K562 (cell line): Measurements from ENCODE around the gene DAPK1. TPM values are rescaled to one million over a fixed set of nuclear protein-coding genes. Genes with fewer than 3 reads are reported as not detected.

ENCODE experiments used
- ATAC-seq: fragments of 200-7000 bp; cut with Tn5 transposase; 3 replicates; pipeline ENCODE4 v1.9.1; 2020; ENCODE audit warnings: moderate library complexity
- BruUV-seq: library from RNA; stranded (reverse); fragments of 400-500 nt; replicated peaks from 2 replicates; lab custom pipeline; 2021; lab: Mats Ljungman, UMichigan
- CTCF ChIA-PET: fragments of 300-600 bp; formaldehyde crosslinking; extraction: SDS; loops from one replicate; lab custom pipeline; 2021; ENCODE audit warnings: low intra/inter-chr PET ratio; lab: Yijun Ruan, JAX
- POLR2A ChIA-PET: fragments of 300-600, 350-650 bp; sonication (Branson Sonifier 250); formaldehyde crosslinking; extraction: SDS; loops from one replicate; lab custom pipeline; 2021; ENCODE audit warnings: antibody characterized with exemption, inconsistent platforms; lab: Yijun Ruan, JAX
- DNase-seq, 4 experiments: peaks; one replicate each; pipeline versions ENCODE4 v3.0.0 to v3.0.0-alpha.2; 2011 to 2018; ENCODE audit warnings: low spot score in 3 of 4, mixed read lengths in 3 of 4; ENCODE audit errors: extremely low read depth in 1 of 4
- FAIRE-seq: peaks from 2 replicates; lab custom pipeline; 2011; peaks lifted over from hg19 to GRCh38; lab: Jason Lieb, UNC
- H2AFZ ChIP-seq: 2 replicates; pipeline ENCODE4 v1.6.0; 2011; ENCODE audit warnings: low read depth, low read length, control low read depth, inconsistent platforms
- H3K27ac ChIP-seq: fragments of 200-600 bp; 3 replicates; pipeline ENCODE4 v1.8.0; 2011; ENCODE audit warnings: low read depth, mild to moderate bottlenecking, control low read depth, inconsistent platforms, low read length, moderate library complexity, mixed read lengths; ENCODE audit errors: extremely low read depth
- H3K27me3 ChIP-seq, 2 experiments: fragments of 300-600 bp in 1 of 2; 2 replicates in 1 of 2; 3 replicates in 1 of 2; pipeline versions ENCODE4 v1.6.0 to v1.8.0; 2011; ENCODE audit warnings: inconsistent platforms in 2 of 2, low read length in 2 of 2, mild to moderate bottlenecking in 1 of 2, mixed read lengths in 1 of 2, moderate library complexity in 1 of 2; ENCODE audit not compliant: control insufficient read depth in 2 of 2, insufficient read depth in 2 of 2
- H3K36me3 ChIP-seq: fragments of 300-600 bp; 3 replicates; pipeline ENCODE4 v1.8.0; 2011; ENCODE audit warnings: mild to moderate bottlenecking, low read length, inconsistent platforms; ENCODE audit not compliant: control insufficient read depth, insufficient read depth
- H3K4me1 ChIP-seq, 2 experiments: fragments of 200-600 bp in 1 of 2; replicated peaks in 1 of 2; 2 replicates in 1 of 2; 3 replicates in 1 of 2; pipeline versions ENCODE4 v1.5.1 to v1.8.0; 2011; ENCODE audit warnings: inconsistent platforms in 2 of 2, low read length in 2 of 2, mild to moderate bottlenecking in 1 of 2, mixed read lengths in 1 of 2, moderate library complexity in 1 of 2; ENCODE audit not compliant: control insufficient read depth in 2 of 2, insufficient read depth in 2 of 2
- H3K4me2 ChIP-seq: 2 replicates; pipeline ENCODE4 v1.6.1; 2011; ENCODE audit warnings: low read length, control low read depth, inconsistent platforms, mixed read lengths; ENCODE audit not compliant: insufficient read depth
- H3K4me3 ChIP-seq: fragments of 200-600 bp; sonication (generic), shearing (Covaris generic); 2 replicates; pipeline ENCODE4 v1.5.1; 2016; ENCODE audit warnings: control low read depth, inconsistent platforms
- H3K79me2 ChIP-seq: fragments of 200-600 bp; 3 replicates; pipeline ENCODE4 v1.8.0; 2011; ENCODE audit warnings: low read length, inconsistent platforms; ENCODE audit not compliant: control insufficient read depth, insufficient read depth
- H3K9ac ChIP-seq, 2 experiments: 2 replicates each; pipeline versions ENCODE4 v1.6.0 to v1.6.1; 2011; ENCODE audit warnings: low read depth in 2 of 2, low read length in 2 of 2, control low read depth in 1 of 2, inconsistent platforms in 1 of 2, mild to moderate bottlenecking in 1 of 2, mixed read lengths in 1 of 2; ENCODE audit not compliant: insufficient read depth in 1 of 2
- H3K9me1 ChIP-seq: one replicate; pipeline ENCODE4 v1.6.0; 2011; ENCODE audit warnings: inconsistent platforms, mild to moderate bottlenecking, low read length, moderate library complexity; ENCODE audit not compliant: control insufficient read depth, insufficient read depth
- H3K9me3 ChIP-seq: replicated peaks from 2 replicates; pipeline ENCODE4 v1.5.1; 2011; ENCODE audit warnings: low read depth, low read length, inconsistent platforms; ENCODE audit not compliant: control insufficient read depth, insufficient read depth
- H4K20me1 ChIP-seq: replicated peaks from 2 replicates; pipeline ENCODE4 v1.6.1; 2011; ENCODE audit warnings: low read length, inconsistent platforms, mixed read lengths; ENCODE audit not compliant: control insufficient read depth, insufficient read depth
- AFF4 ChIP-seq: sonication (generic); formaldehyde crosslinking; IDR thresholded peaks from 2 replicates; pipeline ENCODE4 v1.8.0; 2023; ENCODE audit warnings: mild to moderate bottlenecking, missing genetic modification reagents
- ATF3 ChIP-seq, 2 experiments: fragments of 450-650 bp in 1 of 2; sonication (generic) in 1 of 2; formaldehyde crosslinking in 1 of 2; IDR thresholded peaks in 1 of 2; conservative IDR thresholded peaks in 1 of 2; 2 replicates each; pipeline versions ENCODE4 v1.6.1 to v1.8.1; 2016 to 2023; ENCODE audit warnings: mild to moderate bottlenecking in 2 of 2, moderate library complexity in 2 of 2, inconsistent platforms in 1 of 2, missing genetic modification reagents in 1 of 2
- CCAR2 ChIP-seq: fragments of 200-400 bp; formaldehyde crosslinking; IDR thresholded peaks from 2 replicates; pipeline ENCODE4 v1.6.1; 2017; ENCODE audit warnings: mild to moderate bottlenecking, low read depth, low read length
- CCNT2 ChIP-seq: IDR thresholded peaks from 2 replicates; pipeline ENCODE4 v1.6.1; 2011; ENCODE audit warnings: borderline replicate concordance, low read depth, mild to moderate bottlenecking, moderate library complexity, mixed read lengths, low read length; ENCODE audit not compliant: insufficient read length; ENCODE audit errors: extremely low read depth
- DPF2 ChIP-seq: fragments of 450-650 bp; IDR thresholded peaks from 2 replicates; pipeline ENCODE4 v1.6.1; 2016
- E2F3 ChIP-seq: fragments of 250-450 bp; sonication (Bioruptor Pico); IDR thresholded peaks from 2 replicates; pipeline ENCODE4 v1.4.0; 2020; ENCODE audit warnings: mild to moderate bottlenecking
- E2F4 ChIP-seq: sonication (generic); formaldehyde crosslinking; IDR thresholded peaks from 2 replicates; pipeline ENCODE4 v1.8.0; 2022; ENCODE audit warnings: mild to moderate bottlenecking, low read depth, missing genetic modification reagents
- HMGN3 ChIP-seq: IDR thresholded peaks from 2 replicates; pipeline ENCODE4 v1.6.1; 2011; ENCODE audit warnings: borderline replicate concordance, low read depth, mild to moderate bottlenecking, mixed read lengths, low read length; ENCODE audit not compliant: insufficient read length; ENCODE audit errors: extremely low read depth
- KAT2B ChIP-seq: IDR thresholded peaks from one replicate; pipeline ENCODE4 v1.6.1; 2012; ENCODE audit warnings: low read depth, mild to moderate bottlenecking, control low read depth, inconsistent platforms, low read length, moderate library complexity
- MYNN ChIP-seq, 2 experiments: sonication (generic); formaldehyde crosslinking in 1 of 2; IDR thresholded peaks; 2 replicates each; pipeline versions ENCODE4 v1.5.0 to v1.6.1; 2016 to 2020; ENCODE audit warnings: antibody characterized with exemption in 1 of 2, missing genetic modification reagents in 1 of 2
- PPARD ChIP-seq: fragments of 250-450 bp; sonication (Bioruptor Pico); IDR thresholded peaks from 2 replicates; pipeline ENCODE4 v1.8.0; 2022; ENCODE audit warnings: inconsistent platforms, mild to moderate bottlenecking, moderate library complexity
- SAFB ChIP-seq: fragments of 200-400 bp; formaldehyde crosslinking; IDR thresholded peaks from 2 replicates; pipeline ENCODE4 v1.6.1; 2017; ENCODE audit warnings: low read depth, low read length, borderline replicate concordance
- SUPT5H ChIP-seq: fragments of 450-650 bp; IDR thresholded peaks from 2 replicates; pipeline ENCODE4 v1.6.1; 2016
- TFAP4 ChIP-seq: sonication (generic); formaldehyde crosslinking; IDR thresholded peaks from 2 replicates; pipeline ENCODE4 v1.8.0; 2022; ENCODE audit warnings: missing genetic modification reagents, mild to moderate bottlenecking, moderate library complexity, borderline replicate concordance
- ZNF324 ChIP-seq: fragments of 250-450 bp; sonication (Bioruptor Pico); IDR thresholded peaks from 2 replicates; pipeline ENCODE4 v1.4.0; 2020; ENCODE audit warnings: mild to moderate bottlenecking
- WGBS: fragments of 100-300 bp; shearing (Covaris generic); methylation state at CpG from one replicate; pipeline ENCODE4 v1.1.6; 2016; ENCODE audit warnings: low coverage, mixed read lengths; ENCODE audit not compliant: insufficient coverage; ENCODE audit errors: missing lambda C conversion rate; 5-methylcytosine and 5-hydroxymethylcytosine counted together
- in situ Hi-C: fragments of 300-500 bp; cut with MboI; formaldehyde crosslinking; loops from 4 replicates; pipeline ENCODE4 v1.15.0; 2018; ENCODE audit warnings: inconsistent platforms, mixed read lengths
- intact Hi-C: fragments of 100-400 bp; cut with micrococcal nuclease; formaldehyde crosslinking; loops from 2 replicates; pipeline ENCODE4 v1.14.2; 2022
- polyA plus RNA-seq, 8 experiments: library from polyadenylated mRNA; depleted of rRNA in 4 of 8; stranded (reverse) in 5 of 8; unstranded in 3 of 8; fragments of >200 nt; fragmentation: Nextera tagmentation in 2 of 8; fragmentation: Illumina TruSeq in 1 of 8; extraction: Ambion mirVana in 2 of 8; extraction: Trizol in 1 of 8; gene quantifications; 2 replicates each; pipeline versions ENCODE4 v1.2.1 to v1.2.3, GENCODE V29; 2011 to 2014; ENCODE audit warnings: inconsistent platforms in 1 of 8, missing spikeins in 1 of 8
- total RNA-seq, 7 experiments: library from RNA; depleted of rRNA in 6 of 7; stranded (reverse); fragments of >200 nt in 6 of 7; fragmentation: Illumina TruSeq in 2 of 7; extraction: Trizol in 2 of 7; gene quantifications; 2 replicates each; pipeline versions ENCODE4 v1.2.1 to v1.2.3, GENCODE V29; 2011 to 2021; ENCODE audit warnings: low replicate concordance in 1 of 7

The DAPK1 gene
- total and polyA plus RNA-seq, 9 of the 15 experiments (the other 6 are each of a cell fraction or from before 2014, with no cell fraction given) = 1.7 to 26.4 (median 15.8) TPM

- H3K4me1 ChIP-seq = no peaks in the 10 kb centered on the region
- in situ Hi-C loops (no loop called here), intact Hi-C loops (no loop called here)
- ChIA-PET CTCF (no interaction called here), POLR2A (interaction anchor here (0.6 kb wide), 1 partner anchor 472 kb away, joined by 3 read pairs; no protein-coding TSS in a partner anchor)
- 77% methylated on average over 6 of the region's 9 CpGs for WGBS
- H3K4me2 ChIP-seq = no peak overlapping the region
- FAIRE-seq (no peak), ATAC-seq (no peak), DNase-seq (no peak)
- H3K9me3 ChIP-seq = no peaks in the 10 kb centered on the region
- H3K9ac ChIP-seq = no peak overlapping the region
- no peak overlapping the region for H3K27ac ChIP-seq
- H4K20me1 ChIP-seq = no peaks in the 10 kb centered on the region
- H3K9me1 ChIP-seq = no peaks in the 10 kb centered on the region
- H3K27me3 ChIP-seq = no peaks in the 10 kb centered on the region
- BruUV-seq = no TSS peak
- no peak overlapping the region for H3K4me3 ChIP-seq
- H3K79me2 ChIP-seq = no peaks in the 10 kb centered on the region
- H3K36me3 ChIP-seq = peaks cover 61% of the 10 kb centered on the region; the same call in 2 of the 3 replicates
- no peak overlapping the region for H2AFZ ChIP-seq
- TF ChIP-seq TFAP4 (CRISPR knock-in tag) = no peak
- TF ChIP-seq SAFB = no peak
- TF ChIP-seq ZNF324 (CRISPR knock-in tag) = no peak
- no peak for TF ChIP-seq KAT2B
- TF ChIP-seq CCNT2 = no peak
- no peak for TF ChIP-seq DPF2
- no peak for TF ChIP-seq ATF3 (IDR thresholded peaks at IDR 0.05)
- TF ChIP-seq ATF3 (CRISPR knock-in tag; conservative IDR thresholded peaks at IDR 0.05) = no peak
- TF ChIP-seq CCAR2 = no peak
- no peak for TF ChIP-seq PPARD (CRISPR knock-in tag)
- no peak for TF ChIP-seq MYNN (IDR thresholded peaks at IDR 0.05)
- no peak for TF ChIP-seq MYNN (CRISPR knock-in tag; IDR thresholded peaks at IDR 0.05)
- no peak for TF ChIP-seq SUPT5H
- TF ChIP-seq HMGN3 = no peak
- TF ChIP-seq E2F3 (CRISPR knock-in tag) = no peak
- no peak for TF ChIP-seq E2F4 (CRISPR knock-in tag)
- TF ChIP-seq AFF4 (CRISPR knock-in tag) = no peak
Observed at GRCh38 chr9:87643107-87643650, 145.5 kb downstream of the DAPK1 start.
